Tibial nerve (tissue), 4 donors: ENCODE results near the gene SLC34A2.

ENCODE experiments used
- CTCF ChIP-seq, 5 experiments: fragments of 200-600 bp in 3 of 5; fragments of 450-650 bp in 2 of 5; sonication (generic) in 3 of 5; IDR thresholded peaks; one replicate each; pipeline ENCODE4 v1.5.1; 2016 to 2019; ENCODE audit warnings: antibody characterized with exemption in 5 of 5, mild to moderate bottlenecking in 3 of 5, moderate library complexity in 2 of 5
- EP300 ChIP-seq, 2 donors: sonication (generic); formaldehyde crosslinking; IDR thresholded peaks; one replicate each; pipeline ENCODE4 v1.6.1; 2017; ENCODE audit warnings: antibody characterized with exemption in 2 of 2, mild to moderate bottlenecking in 1 of 2
- POLR2A ChIP-seq, 2 donors: fragments of 450-650 bp; IDR thresholded peaks; one replicate each; pipeline ENCODE4 v1.6.1; 2017; ENCODE audit warnings: antibody characterized with exemption in 2 of 2, mild to moderate bottlenecking in 2 of 2, moderate library complexity in 2 of 2

GRCh38 chr4:25638806-25639205 is 16.8 kb upstream of the SLC34A2 start:
- TF ChIP-seq CTCF (IDR thresholded peaks at IDR 0.05) = no peak
- no peak for TF ChIP-seq POLR2A (IDR thresholded peaks at IDR 0.05)
- no peak for TF ChIP-seq EP300 (IDR thresholded peaks at IDR 0.05)
